ENCODE results near the gene CYSRT1.
A peak's percentile ranks its signal among the peaks of the same experiment; 100 is the strongest.

The CYSRT1 gene

DNA sequence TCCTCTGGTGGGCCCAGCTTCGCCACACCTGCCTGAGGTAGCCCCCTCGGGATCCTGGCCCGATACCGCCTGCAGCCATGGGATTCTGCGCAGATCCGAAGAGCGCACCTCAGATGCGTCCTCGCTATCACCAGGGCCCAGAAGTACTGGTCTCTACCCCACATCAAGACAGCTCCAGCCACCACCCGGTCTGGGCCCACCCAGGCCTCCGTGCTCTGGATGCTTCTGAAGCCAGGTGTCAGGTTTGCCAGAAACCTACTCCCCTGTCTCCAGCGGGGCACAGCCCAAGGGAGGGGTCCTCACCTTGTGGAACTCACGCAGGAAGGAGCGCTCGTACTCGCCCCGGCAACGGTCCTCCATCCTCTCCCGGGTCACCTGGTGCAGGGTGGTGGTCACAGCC, 39.1 kb upstream of the CYSRT1 start:
- Mint-ChIP-seq H3K4me1 (ENCODE audit: low read depth) (peaks cover 50% of the 10 kb centered on the region), H3K36me3 (ENCODE audit: low read depth) (peaks cover 95% of the 10 kb centered on the region), H3K27ac (no peak overlapping the region), H3K9me3 (no peaks in the 10 kb centered on the region), H3K27me3 (no peaks in the 10 kb centered on the region), H3K4me3 (no peak overlapping the region)
- intact Hi-C loops (cut with micrococcal nuclease) = loop anchor here (5.0 kb wide), 1 partner anchor 36 kb away; the partner anchor contains the start of gene RNF208

GRCh38 chr9:137186385-137186784, 38.6 kb upstream of the CYSRT1 start:
- H3K36me3 Mint-ChIP-seq (ENCODE audit: low read depth) = peaks cover 95% of the 10 kb centered on the region
- no peak overlapping the region for H3K4me3 Mint-ChIP-seq
- H3K27me3 Mint-ChIP-seq = no peaks in the 10 kb centered on the region
- H3K9me3 Mint-ChIP-seq = no peaks in the 10 kb centered on the region
- intact Hi-C loops (cut with micrococcal nuclease) = loop anchor here (5.0 kb wide), 1 partner anchor 36 kb away; the partner anchor contains the start of gene RNF208
- peaks cover 55% of the 10 kb centered on the region for H3K4me1 Mint-ChIP-seq (ENCODE audit: low read depth)
- H3K27ac Mint-ChIP-seq = no peak overlapping the region

- H3K9me3 Mint-ChIP-seq = no peaks in the 10 kb centered on the region
- no peaks in the 10 kb centered on the region for H3K27me3 Mint-ChIP-seq
- H3K4me1 Mint-ChIP-seq (ENCODE audit: low read depth) = peaks cover 57% of the 10 kb centered on the region
- intact Hi-C loops (cut with micrococcal nuclease) = loop anchor here (5.0 kb wide), 1 partner anchor 35 kb away; the partner anchor contains the start of gene RNF208
- H3K4me3 Mint-ChIP-seq = peak overlapping the region; percentile 96
- H3K36me3 Mint-ChIP-seq (ENCODE audit: low read depth) = peaks cover 95% of the 10 kb centered on the region
- peak overlapping the region; percentile 90 for H3K27ac Mint-ChIP-seq
Observed at GRCh38 chr9:137187386-137187785, 37.6 kb upstream of the CYSRT1 start.

DNA sequence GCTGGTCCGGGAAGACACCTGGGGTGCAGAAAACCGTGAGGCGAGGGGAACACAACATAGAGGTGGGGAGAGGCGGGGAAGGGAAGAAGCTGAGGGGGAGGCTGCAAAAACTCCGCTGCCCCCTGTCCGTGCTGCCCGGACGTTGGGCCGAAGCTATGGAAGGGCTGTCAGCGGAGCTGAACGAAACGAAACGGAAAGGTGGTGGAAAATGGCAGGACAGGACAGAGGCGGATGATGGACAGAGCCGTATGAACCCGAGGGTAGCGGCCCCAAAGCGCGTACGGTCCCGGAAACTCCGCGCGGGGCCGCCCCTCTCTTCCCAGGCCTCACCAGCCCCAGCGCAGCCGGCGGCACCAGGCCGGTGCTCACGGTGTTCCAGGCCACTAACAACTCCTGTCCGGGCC, 36.9 kb upstream of the CYSRT1 start:
- intact Hi-C loops (cut with micrococcal nuclease) = loop anchor here (1.0 to 5.0 kb wide), 2 partner anchors 17 to 34 kb away; partner anchors contain the start of genes NDOR1, RNF208 and TMEM203
- H3K9me3 Mint-ChIP-seq = no peaks in the 10 kb centered on the region
- peak overlapping the region; percentile 96 for H3K4me3 Mint-ChIP-seq
- H3K27me3 Mint-ChIP-seq = no peaks in the 10 kb centered on the region
- H3K4me1 Mint-ChIP-seq (ENCODE audit: low read depth) = peaks cover 62% of the 10 kb centered on the region
- H3K27ac Mint-ChIP-seq = peak overlapping the region; percentile 90
- peaks cover 92% of the 10 kb centered on the region for H3K36me3 Mint-ChIP-seq (ENCODE audit: low read depth)

- Mint-ChIP-seq H3K36me3 (ENCODE audit: low read depth) (peaks cover 86% of the 10 kb centered on the region), H3K27ac (peak within 1 kb of the TSS; percentile 90)
- intact Hi-C loops (cut with micrococcal nuclease) = loop anchor here (1.0 to 5.0 kb wide), 2 partner anchors 17 to 34 kb away; partner anchors contain the start of genes NDOR1, RNF208 and TMEM203
Observed at GRCh38 chr9:137188490-137189296, 36.3 kb upstream of the CYSRT1 start, which contains the start of the genes ANAPC2 and SSNA1. Gene ANAPC2, minus strand, starts transcription at chr9:137188560. Its CDS starts 28 bp downstream, at chr9:137188532. Gene SSNA1, plus strand, starts transcription at chr9:137188676. Its CDS starts 51 bp downstream, at chr9:137188727.

DNA sequence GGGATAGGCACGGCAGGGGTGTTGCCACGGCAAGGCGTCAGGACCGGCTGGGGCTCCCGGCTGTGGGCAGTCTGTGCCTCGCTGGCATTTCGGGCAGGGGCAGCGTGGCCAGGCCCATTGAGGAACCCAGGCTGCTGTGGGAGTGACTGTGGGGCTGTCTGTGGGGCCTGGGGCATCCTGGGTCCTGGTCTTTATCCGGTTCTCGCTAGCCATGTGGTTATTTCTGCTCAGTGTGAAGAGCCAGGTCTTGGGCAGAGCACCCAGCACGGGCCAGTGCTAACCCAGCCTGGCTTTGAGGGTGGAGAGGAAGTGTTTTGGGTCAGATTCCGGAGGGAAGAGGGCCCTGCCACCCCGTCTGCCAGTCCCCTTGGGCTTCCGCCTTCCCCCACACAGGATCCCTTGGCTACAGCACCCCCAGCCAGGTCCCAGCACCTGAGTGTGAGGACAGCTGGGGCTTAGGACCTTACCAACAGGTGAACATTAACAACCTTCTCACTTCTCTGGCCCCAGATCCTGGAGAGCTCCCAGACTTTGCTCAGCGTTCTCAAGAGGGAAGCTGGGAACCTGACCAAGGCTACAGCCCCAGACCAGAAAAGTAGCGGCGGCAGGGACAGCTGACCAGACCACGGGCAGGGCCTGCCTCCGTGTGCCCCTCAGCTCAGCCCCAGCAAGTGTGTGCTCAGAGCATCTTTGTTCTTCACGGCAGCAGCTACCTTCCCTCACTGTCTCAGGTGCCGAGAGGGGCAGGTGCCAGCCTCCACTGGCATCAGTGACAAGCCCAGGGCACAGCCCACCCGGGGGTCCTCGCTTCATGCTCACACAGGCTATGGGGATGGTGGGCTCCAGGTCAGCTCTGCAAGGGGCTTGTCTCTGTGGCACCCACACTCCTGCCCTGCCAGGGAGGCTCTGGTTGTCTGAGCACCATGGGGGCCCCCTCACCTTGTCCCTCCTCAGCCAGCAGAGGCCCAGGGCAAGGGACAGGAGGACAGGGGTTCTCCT, 35.4 kb upstream of the CYSRT1 start:
- H3K9me3 Mint-ChIP-seq = no peaks in the 10 kb centered on the region
- H3K4me3 Mint-ChIP-seq = peak overlapping the region; percentile 96
- intact Hi-C loops (cut with micrococcal nuclease) = loop anchor here (5.0 kb wide), 1 partner anchor 33 kb away; the partner anchor contains the start of gene RNF208
- no peaks in the 10 kb centered on the region for H3K27me3 Mint-ChIP-seq
- H3K27ac Mint-ChIP-seq = peak overlapping the region; percentile 90
- peaks cover 64% of the 10 kb centered on the region for H3K4me1 Mint-ChIP-seq (ENCODE audit: low read depth)
- H3K36me3 Mint-ChIP-seq (ENCODE audit: low read depth) = peaks cover 77% of the 10 kb centered on the region

More at GRCh38 chr9:137188490-137189296, 36.3 kb upstream of the CYSRT1 start, which contains the start of the genes ANAPC2 and SSNA1:
- Mint-ChIP-seq H3K9me3 (no peaks in the 10 kb centered on the region), H3K4me3 (peak within 1 kb of the TSS; percentile 96), H3K27me3 (no peaks in the 10 kb centered on the region), H3K4me1 (ENCODE audit: low read depth) (peaks cover 63% of the 10 kb centered on the region)

DNA sequence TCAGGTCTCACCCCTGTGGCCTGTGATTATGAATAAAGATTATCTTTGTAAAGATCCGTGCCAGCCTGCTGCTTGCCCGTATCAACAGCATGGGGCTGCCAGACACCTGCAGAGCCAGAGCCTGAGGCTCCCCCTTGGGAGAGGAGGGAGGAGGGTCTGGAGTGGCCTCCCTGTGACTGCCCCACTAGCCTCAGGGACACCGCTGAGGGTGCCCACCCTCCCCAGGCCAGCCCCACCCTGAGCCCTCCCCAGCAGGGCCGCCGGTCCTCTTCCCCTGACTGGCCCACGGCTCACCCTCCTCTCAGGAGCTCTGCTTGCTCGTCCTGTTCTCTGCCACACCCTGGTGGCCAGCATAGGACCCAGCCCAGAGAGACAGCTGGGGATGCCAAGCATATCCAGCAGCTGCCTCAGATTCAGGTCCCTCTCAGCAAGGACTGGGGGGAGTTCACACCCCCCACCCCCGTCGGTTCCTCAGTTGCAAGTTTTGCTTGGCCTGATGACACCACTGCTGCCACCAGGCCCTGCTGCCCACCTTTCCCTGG, 34.6 kb upstream of the CYSRT1 start:
- H3K27ac Mint-ChIP-seq = peak overlapping the region; percentile 90
- H3K4me1 Mint-ChIP-seq (ENCODE audit: low read depth) = peaks cover 66% of the 10 kb centered on the region
- no peaks in the 10 kb centered on the region for H3K27me3 Mint-ChIP-seq

DNA sequence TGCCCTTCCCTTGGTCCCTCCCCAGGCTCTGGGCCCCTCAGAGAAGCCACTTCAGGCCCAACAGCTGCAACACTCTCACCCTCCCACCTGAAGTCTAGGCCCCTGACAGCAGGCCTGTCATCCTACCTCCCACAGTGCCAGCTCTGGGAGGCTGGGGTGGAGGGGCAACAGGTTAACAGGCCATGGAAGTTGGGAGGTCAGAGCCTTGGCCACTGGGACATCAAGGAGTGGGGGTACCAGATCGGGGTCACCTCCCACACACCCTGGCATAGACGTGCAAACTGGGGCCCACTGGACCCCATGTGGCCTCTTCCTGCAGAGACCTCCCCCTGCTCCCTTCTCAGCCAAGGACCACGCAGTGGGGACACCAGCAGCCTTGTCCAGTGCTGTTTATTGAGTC, 33.7 kb upstream of the CYSRT1 start:
- Mint-ChIP-seq H3K4me3 (no peak overlapping the region), H3K9me3 (no peaks in the 10 kb centered on the region), H3K4me1 (ENCODE audit: low read depth) (peaks cover 65% of the 10 kb centered on the region), H3K27me3 (no peaks in the 10 kb centered on the region), H3K36me3 (ENCODE audit: low read depth) (peaks cover 73% of the 10 kb centered on the region), H3K27ac (no peak overlapping the region)
- intact Hi-C loops (cut with micrococcal nuclease) = no loop called here

More for the DNA sequence above, 34.6 kb upstream of the CYSRT1 start:
- Mint-ChIP-seq H3K36me3 (ENCODE audit: low read depth) (peaks cover 76% of the 10 kb centered on the region), H3K9me3 (no peaks in the 10 kb centered on the region), H3K4me3 (peak overlapping the region; percentile 96)
- intact Hi-C loops (cut with micrococcal nuclease) = no loop called here

- H3K4me3 Mint-ChIP-seq = no peak overlapping the region
- H3K36me3 Mint-ChIP-seq (ENCODE audit: low read depth) = peaks cover 74% of the 10 kb centered on the region
- no peaks in the 10 kb centered on the region for H3K9me3 Mint-ChIP-seq
- H3K27ac Mint-ChIP-seq = no peak overlapping the region
- peaks cover 63% of the 10 kb centered on the region for H3K4me1 Mint-ChIP-seq (ENCODE audit: low read depth)
- H3K27me3 Mint-ChIP-seq = no peaks in the 10 kb centered on the region
- intact Hi-C loops (cut with micrococcal nuclease) = no loop called here
Observed at GRCh38 chr9:137191691-137192447, 33.1 kb upstream of the CYSRT1 start.

DNA sequence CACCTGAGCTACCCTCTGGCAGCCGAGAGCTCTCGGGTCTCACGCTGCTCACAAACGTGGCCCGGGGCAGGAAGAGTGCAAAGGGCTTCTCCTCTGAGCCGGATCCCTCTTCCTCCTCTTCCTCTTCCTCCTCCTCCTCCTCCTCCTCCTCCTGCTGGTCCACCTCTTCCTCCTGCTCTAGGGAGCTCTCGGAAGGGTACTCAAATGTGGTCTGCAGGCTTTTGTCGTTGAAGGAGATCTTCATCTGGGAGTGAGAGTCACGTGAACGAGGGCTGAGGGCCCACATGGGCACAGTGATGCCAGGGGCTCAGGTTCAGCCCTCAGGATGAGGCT, 32.6 kb upstream of the CYSRT1 start:
- Mint-ChIP-seq H3K36me3 (ENCODE audit: low read depth) (peaks cover 77% of the 10 kb centered on the region), H3K27me3 (no peaks in the 10 kb centered on the region), H3K4me3 (no peak overlapping the region), H3K4me1 (ENCODE audit: low read depth) (peaks cover 63% of the 10 kb centered on the region), H3K9me3 (no peaks in the 10 kb centered on the region), H3K27ac (no peak overlapping the region)
- intact Hi-C loops (cut with micrococcal nuclease) = no loop called here

GRCh38 chr9:137192859-137193258, 32.1 kb upstream of the CYSRT1 start:
- Mint-ChIP-seq H3K4me3 (no peak overlapping the region), H3K27ac (no peak overlapping the region), H3K36me3 (ENCODE audit: low read depth) (peaks cover 72% of the 10 kb centered on the region), H3K27me3 (no peaks in the 10 kb centered on the region), H3K9me3 (no peaks in the 10 kb centered on the region), H3K4me1 (ENCODE audit: low read depth) (peaks cover 63% of the 10 kb centered on the region)
- intact Hi-C loops (cut with micrococcal nuclease) = no loop called here

- intact Hi-C loops (cut with micrococcal nuclease) = no loop called here
- Mint-ChIP-seq H3K4me3 (no peak overlapping the region), H3K27me3 (no peaks in the 10 kb centered on the region), H3K9me3 (no peaks in the 10 kb centered on the region), H3K36me3 (ENCODE audit: low read depth) (peaks cover 68% of the 10 kb centered on the region), H3K27ac (no peak overlapping the region), H3K4me1 (ENCODE audit: low read depth) (peaks cover 71% of the 10 kb centered on the region)
Observed at GRCh38 chr9:137193771-137194170, 31.2 kb upstream of the CYSRT1 start.

- Mint-ChIP-seq H3K36me3 (ENCODE audit: low read depth) (peaks cover 64% of the 10 kb centered on the region), H3K27ac (no peak overlapping the region), H3K27me3 (no peaks in the 10 kb centered on the region), H3K4me3 (no peak overlapping the region), H3K9me3 (no peaks in the 10 kb centered on the region), H3K4me1 (ENCODE audit: low read depth) (peaks cover 72% of the 10 kb centered on the region)
- intact Hi-C loops (cut with micrococcal nuclease) = no loop called here
Observed at GRCh38 chr9:137194388-137194787, 30.6 kb upstream of the CYSRT1 start.

Measured in dendritic cell treated with granulocyte-macrophage colony-stimulating factor and Interleukin-4, amounts not matched to agents 40 ng/mL and 50 ng/mL, for 4 days (primary cell).